ENCODE results near the gene LENG8. TPM values are rescaled to one million over a fixed set of nuclear protein-coding genes. Genes with fewer than 3 reads are reported as not detected.
A peak's percentile ranks its signal among the peaks of the same experiment; 100 is the strongest.

The LENG8 gene
- total and polyA plus RNA-seq, 2 of the 13 experiments (the other 11 are each of a cell fraction or from before 2014, with no cell fraction given): 14.3 to 41.9 TPM

DNA sequence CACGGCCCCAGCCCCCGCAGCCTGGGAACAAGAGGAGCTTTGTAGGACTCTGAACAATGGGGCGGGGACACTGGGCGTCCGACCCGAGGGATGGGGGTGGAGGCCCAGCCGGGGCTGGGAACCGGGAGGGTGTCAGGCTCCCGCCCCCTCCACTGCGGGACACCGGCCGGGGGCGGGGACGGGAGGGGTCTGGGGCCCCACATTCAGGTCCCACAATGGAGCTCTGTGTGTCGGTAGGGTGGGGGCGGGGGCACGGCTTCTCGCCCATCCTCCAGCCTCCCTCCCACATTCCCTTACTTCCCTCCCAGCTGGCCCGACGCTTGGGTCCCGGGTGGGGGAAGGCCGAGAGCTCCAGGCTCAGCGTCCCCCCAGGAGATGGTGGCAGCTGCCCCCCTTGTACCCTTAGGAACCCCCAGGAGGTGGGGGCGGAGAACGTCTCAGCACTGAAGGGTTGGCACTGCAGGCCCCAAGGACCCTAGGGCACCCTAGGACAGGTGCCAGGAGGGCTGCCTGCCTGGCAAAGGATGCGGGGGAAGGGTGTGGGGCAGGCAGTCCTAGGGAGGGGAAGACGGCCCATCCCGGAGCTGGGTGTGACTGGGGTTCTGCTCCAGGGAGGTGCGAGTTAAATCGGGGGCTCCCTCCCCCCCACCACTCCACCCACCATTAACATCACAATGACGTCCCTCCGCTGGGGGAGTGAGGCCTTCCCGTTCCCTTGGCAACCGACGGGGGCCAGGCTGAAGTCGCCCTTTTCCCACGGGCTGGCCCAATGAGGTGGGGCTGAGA is 28.4 kb upstream of the LENG8 start (continued):
- TF ChIP-seq, protein P1, sequence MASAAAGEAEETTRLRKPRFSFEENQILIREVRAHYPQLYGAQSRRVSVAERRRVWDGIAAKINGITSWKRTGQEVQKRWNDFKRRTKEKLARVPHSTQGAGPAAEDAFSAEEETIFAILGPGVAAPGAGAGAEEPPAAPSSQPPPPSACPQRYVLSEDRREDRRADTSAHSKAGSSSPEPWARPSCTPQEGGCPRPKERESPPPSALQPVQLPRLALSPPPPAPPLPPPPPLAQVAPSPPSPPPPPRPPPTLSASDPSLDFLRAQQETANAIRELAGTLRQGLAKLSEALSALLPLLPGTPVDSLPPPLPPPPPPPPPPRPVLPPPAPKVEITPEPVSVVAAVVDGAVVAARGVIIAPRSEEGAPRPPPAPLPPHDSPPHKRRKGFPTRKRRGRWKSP (CRISPR knock-in tag; IDR thresholded peaks at IDR 0.05): no peak
- TF ChIP-seq BHLHE40 (IDR thresholded peaks at IDR 0.05; ENCODE audit: low read length) (no peak), SRF (IDR thresholded peaks at IDR 0.05; ENCODE audit: low read depth, low read length) (no peak), ZNF546 (CRISPR knock-in tag; conservative IDR thresholded peaks at IDR 0.05) (no peak), MEIS2 (CRISPR knock-in tag; IDR thresholded peaks at IDR 0.05) (0 out of 2 replicates have a peak, but pooled peaks have one; percentile 40), ZNF883 (CRISPR knock-in tag; IDR thresholded peaks at IDR 0.05; ENCODE audit: not compliant biosample characterization) (no peak), ZNF180 (CRISPR knock-in tag; IDR thresholded peaks at IDR 0.05; ENCODE audit: borderline replicate concordance, low read depth) (no peak), NCOA5 (CRISPR knock-in tag; IDR thresholded peaks at IDR 0.05) (no peak), KLF15 (CRISPR knock-in tag; IDR thresholded peaks at IDR 0.05; ENCODE audit: borderline replicate concordance) (peak; percentile 52; the same call in 1 of the 2 replicates), GABPB1 (CRISPR knock-in tag; IDR thresholded peaks at IDR 0.05) (peak; percentile 52; the same call in 1 of the 2 replicates), LCORL (IDR thresholded peaks at IDR 0.05) (no peak), LCORL (CRISPR knock-in tag; IDR thresholded peaks at IDR 0.05) (peak; percentile 57; the same call in 1 of the 2 replicates), SNAPC2 (CRISPR knock-in tag; IDR thresholded peaks at IDR 0.05) (no peak), ZNF205 (CRISPR knock-in tag; IDR thresholded peaks at IDR 0.05) (no peak), FLYWCH1 (CRISPR knock-in tag; IDR thresholded peaks at IDR 0.05) (no peak), ZNF749 (CRISPR knock-in tag; IDR thresholded peaks at IDR 0.05; ENCODE audit: borderline replicate concordance) (no peak), NFIC (IDR thresholded peaks at IDR 0.05; ENCODE audit: low read length) (no peak), SOX13 (IDR thresholded peaks at IDR 0.05) (peak; percentile 74; the same call in 1 of the 2 replicates), SOX13 (CRISPR knock-in tag; conservative IDR thresholded peaks at IDR 0.05 in 1 of 2, IDR thresholded peaks at IDR 0.05 in 1 of 2) (peak in 1 of 2 experiments; percentile 96; a peak in 2 of 4 replicates)
- TF ChIP-seq, protein P2, sequence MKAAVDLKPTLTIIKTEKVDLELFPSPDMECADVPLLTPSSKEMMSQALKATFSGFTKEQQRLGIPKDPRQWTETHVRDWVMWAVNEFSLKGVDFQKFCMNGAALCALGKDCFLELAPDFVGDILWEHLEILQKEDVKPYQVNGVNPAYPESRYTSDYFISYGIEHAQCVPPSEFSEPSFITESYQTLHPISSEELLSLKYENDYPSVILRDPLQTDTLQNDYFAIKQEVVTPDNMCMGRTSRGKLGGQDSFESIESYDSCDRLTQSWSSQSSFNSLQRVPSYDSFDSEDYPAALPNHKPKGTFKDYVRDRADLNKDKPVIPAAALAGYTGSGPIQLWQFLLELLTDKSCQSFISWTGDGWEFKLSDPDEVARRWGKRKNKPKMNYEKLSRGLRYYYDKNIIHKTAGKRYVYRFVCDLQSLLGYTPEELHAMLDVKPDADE (CRISPR knock-in tag; IDR thresholded peaks at IDR 0.05): no peak
- TF ChIP-seq, protein P3, sequence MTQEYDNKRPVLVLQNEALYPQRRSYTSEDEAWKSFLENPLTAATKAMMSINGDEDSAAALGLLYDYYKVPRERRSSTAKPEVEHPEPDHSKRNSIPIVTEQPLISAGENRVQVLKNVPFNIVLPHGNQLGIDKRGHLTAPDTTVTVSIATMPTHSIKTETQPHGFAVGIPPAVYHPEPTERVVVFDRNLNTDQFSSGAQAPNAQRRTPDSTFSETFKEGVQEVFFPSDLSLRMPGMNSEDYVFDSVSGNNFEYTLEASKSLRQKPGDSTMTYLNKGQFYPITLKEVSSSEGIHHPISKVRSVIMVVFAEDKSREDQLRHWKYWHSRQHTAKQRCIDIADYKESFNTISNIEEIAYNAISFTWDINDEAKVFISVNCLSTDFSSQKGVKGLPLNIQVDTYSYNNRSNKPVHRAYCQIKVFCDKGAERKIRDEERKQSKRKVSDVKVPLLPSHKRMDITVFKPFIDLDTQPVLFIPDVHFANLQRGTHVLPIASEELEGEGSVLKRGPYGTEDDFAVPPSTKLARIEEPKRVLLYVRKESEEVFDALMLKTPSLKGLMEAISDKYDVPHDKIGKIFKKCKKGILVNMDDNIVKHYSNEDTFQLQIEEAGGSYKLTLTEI (CRISPR knock-in tag; conservative IDR thresholded peaks at IDR 0.05): no peak
- TF ChIP-seq, protein P4, sequence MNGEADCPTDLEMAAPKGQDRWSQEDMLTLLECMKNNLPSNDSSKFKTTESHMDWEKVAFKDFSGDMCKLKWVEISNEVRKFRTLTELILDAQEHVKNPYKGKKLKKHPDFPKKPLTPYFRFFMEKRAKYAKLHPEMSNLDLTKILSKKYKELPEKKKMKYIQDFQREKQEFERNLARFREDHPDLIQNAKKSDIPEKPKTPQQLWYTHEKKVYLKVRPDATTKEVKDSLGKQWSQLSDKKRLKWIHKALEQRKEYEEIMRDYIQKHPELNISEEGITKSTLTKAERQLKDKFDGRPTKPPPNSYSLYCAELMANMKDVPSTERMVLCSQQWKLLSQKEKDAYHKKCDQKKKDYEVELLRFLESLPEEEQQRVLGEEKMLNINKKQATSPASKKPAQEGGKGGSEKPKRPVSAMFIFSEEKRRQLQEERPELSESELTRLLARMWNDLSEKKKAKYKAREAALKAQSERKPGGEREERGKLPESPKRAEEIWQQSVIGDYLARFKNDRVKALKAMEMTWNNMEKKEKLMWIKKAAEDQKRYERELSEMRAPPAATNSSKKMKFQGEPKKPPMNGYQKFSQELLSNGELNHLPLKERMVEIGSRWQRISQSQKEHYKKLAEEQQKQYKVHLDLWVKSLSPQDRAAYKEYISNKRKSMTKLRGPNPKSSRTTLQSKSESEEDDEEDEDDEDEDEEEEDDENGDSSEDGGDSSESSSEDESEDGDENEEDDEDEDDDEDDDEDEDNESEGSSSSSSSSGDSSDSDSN (CRISPR knock-in tag; IDR thresholded peaks at IDR 0.05): no peak
- TF ChIP-seq, protein P5, sequence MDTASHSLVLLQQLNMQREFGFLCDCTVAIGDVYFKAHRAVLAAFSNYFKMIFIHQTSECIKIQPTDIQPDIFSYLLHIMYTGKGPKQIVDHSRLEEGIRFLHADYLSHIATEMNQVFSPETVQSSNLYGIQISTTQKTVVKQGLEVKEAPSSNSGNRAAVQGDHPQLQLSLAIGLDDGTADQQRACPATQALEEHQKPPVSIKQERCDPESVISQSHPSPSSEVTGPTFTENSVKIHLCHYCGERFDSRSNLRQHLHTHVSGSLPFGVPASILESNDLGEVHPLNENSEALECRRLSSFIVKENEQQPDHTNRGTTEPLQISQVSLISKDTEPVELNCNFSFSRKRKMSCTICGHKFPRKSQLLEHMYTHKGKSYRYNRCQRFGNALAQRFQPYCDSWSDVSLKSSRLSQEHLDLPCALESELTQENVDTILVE (CRISPR knock-in tag; IDR thresholded peaks at IDR 0.05): peak; percentile 77; the same call in 1 of the 2 replicates

All from HepG2 (cell line).